GM18517 (cell line): Measurements from ENCODE around the gene CCDC192.
"Not testable (repeated sequence)": the region's sequence is repeated elsewhere in the genome, so short reads cannot be mapped to it uniquely, and the experiment has no call there.

Experiments
- ATAC-seq: cut with Tn5 transposase; IDR thresholded peaks from one replicate; pipeline ENCODE4 v1.9.1; 2021; ENCODE audit warnings: mild to moderate bottlenecking, moderate library complexity; ENCODE audit not compliant: unreplicated experiment

CCDC192 gene

DNA sequence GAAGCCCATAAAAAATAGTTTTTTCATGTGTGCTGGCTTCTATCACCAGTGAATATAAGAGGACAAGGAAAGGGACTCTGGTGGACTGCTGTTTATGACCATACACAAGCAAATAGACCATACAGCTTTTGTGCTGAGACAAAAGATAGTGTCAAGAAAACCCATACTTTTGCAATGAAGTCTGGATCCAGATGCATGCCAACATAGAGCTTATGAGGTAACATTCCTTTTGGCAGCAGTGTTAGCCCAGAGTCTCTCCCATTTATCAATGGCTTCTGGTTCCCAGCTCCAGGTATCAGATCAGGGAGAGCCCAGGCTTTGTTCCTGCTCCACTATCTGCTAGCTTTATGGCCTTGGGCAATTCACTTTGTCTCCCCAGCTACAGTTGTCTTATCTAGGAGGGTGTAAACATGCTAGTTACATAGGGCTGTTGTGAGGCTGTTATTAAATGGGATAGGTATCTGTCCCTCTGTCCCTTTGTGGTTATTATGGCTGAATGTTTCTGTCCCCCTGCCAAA, 55.6 kb downstream of the CCDC192 start:
- no peak for ATAC-seq

DNA sequence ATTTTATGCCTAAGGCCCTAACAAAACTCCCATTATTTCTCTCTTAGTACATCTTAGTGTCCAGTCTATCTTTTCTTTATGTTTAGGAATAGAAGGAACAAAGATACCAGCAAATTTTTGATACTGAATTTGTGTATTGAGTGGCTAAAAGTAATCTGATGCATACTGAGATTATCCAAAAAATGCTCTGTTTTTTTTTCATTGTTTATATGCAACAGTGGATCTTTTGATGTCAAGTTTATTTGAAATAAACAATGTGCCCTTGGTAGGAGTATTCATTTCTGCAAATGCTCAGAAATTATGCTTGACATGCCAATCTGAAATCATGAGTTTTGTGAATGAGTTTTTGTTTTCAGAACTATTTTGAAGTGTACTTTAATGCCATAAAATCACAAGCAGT, 58.7 kb downstream of the CCDC192 start:
- no peak for ATAC-seq

DNA sequence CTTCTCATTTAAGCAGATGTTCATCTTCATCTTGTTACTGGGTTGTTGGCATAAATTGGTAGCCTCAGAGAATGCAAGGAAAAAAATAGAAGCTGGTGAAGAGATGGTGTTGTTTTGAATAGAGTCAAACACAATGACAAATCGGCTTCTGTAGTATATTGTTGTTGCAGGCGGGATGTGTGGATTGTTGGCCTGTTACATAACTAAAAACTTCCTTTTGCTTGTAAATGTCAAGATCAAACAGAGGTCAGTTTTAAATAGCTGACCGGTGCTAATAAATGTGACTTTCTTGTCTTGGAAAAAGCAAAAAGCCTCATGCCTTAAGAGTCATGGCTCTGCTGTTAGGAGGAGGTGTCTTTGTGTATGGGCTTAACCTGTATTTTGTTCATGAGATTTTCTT, 59.2 kb downstream of the CCDC192 start:
- ATAC-seq: no peak

DNA sequence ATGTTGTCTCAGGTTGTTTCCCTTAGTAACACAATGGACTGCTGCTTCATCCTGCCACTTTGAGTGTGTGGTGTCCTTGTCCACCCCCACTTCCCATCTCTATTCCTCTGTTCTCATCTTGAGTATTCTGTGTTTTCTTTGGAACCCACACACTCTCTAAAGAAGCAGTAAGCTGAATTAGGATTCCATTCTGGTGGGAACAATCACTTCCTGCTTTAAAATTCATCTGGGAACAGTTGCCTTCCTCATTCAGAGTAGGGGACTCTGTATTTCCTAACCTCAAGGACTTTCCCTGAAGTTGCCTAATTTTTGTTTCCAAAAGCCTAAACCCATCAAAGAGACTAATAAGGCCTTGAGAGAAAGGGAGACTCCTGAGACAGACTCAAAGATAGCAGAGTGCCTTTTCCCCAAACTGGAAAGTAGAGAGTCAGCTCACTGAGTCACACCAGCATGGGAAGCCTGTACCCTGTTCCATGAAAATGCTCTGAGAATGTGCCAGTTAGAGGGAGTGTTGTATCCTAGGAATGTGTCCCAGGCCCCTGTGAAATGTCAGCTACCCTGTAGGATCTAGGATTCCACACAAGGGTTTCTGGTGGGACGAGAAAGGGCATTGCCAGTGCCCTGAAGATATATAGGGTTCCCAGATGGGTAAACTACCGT, 63.6 kb downstream of the CCDC192 start:
- no peak for ATAC-seq

DNA sequence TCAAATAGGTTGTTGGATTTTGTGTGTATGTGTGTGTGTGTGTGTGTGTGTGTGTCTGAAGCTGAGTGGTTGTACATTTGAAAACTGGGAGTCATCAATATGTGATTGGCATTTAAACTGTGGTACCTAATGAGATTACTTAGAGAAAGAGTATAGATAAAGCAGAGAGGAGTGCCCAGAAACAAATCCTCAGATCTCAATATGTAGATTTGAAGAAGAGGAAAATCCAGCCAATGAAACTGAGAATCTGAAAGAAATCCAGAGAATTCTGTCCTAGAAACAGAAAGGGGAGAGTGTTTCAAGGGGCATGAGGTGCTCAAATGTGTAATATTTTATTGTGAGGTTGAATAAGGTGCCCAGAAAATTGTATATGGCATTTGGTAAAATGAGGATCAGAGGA, 66.2 kb downstream of the CCDC192 start:
- ATAC-seq: no peak

DNA sequence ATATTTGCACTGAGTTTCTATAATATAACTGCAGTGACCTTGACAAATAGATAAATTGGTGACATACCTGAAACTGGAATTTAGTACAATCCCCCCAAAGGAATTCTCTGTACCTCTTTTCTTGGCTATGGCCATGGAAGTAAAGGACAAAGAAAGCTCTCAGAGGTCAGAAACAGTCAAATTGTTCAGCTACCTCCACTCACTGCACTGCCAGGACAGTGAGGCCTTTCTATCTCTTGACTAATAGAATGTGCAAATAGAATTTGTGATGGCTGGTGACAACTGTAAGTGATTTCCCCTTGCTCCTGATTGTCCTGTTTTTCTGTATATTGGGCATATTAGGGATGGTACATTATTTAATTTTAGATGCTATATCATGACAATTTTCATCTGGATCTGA, 67.1 kb downstream of the CCDC192 start:
- no peak for ATAC-seq

DNA sequence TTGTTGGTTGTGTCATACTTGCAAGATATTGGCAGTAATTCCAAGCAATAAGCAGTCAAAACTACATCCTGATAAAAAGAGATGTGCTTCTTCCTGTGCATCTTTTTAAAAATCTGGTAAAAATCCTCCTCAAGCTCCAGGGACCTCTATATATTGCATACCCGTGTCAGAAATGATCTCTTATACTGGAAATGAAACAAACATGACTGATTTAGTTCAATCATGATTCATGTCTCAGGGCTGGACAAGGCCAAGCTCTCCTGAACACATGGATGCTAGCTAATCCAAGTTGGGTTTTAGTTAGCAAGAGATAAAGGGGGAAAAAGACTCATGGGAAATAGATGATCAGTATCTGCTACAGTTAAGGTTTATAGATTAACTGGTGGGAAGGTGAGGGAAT, 69.3 kb downstream of the CCDC192 start:
- no peak for ATAC-seq

DNA sequence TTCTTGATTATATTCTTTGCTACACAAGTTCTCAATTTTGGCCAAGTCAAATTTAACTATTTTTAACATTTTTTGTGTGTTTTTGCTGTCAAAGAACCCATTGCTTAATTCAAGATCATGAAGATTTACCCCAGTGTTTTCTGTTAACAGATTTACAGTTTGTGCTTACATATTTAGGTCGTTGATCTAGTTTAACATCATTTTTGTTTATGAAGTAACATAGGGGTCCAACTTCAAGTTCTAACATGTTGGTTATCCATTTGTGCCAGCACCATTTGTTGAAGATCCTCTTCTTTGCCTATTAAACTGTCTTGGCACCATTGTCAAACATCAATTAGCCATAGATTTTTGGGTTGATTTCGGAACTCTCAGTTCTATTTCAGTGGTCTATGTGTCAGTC, 71.0 kb downstream of the CCDC192 start:
- ATAC-seq: no peak

DNA sequence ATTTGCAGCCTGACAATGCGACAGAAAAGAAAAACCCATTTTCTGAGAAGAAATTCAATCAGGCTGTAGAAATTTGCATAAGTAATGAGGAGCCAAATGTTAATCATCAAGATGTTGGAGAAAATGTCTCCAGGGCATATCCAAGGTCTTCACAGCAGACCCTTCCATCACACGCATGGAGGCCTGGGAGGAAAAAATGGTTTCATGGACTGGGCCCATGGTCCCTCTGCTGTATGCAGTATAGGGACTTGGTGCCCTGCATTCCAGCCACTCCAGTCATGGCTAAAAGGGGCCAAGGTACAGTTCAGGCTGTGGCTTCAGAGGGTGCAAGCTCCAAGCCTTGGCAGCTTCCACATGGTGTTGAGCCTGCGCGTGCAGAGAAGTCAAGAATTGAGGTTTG, 73.3 kb downstream of the CCDC192 start:
- no peak for ATAC-seq

DNA sequence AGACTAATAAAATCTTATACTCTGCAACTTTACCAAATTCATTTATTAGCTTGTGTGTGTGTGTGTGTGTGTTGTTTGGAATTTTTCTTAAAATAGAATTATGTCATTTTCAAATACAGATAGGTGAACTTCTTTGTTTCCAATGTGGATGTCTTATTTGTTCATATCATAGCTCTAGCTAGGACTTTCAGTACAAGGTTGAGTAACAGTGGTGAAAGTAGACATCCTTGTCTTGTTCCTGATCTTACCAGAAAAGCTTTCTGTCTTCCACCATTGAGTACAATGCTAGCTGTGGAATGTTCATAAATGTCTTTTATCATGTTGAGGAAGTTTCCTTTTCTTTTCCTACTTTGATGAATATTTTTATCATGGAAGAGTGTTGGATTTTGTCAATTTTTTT, 74.8 kb downstream of the CCDC192 start:
- no peak for ATAC-seq

DNA sequence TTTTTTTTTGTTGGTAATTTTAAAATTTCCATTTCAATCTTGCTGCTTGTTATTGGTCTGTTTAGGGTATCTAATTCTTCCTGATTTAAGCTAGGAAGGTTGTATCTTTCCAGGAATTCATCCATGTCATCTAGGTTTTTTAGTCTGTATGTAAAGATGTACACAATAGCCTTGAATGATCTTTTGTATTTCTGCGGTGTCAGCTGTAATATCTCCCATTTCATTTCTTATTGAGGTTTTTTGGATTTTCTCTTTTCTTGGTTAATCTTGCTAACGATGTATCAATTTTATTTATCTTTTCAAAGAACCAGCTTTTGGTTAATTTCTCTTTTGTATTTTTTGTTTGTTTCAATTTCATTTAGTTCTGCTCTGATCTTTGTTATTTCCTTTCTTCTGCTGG, 79.3 kb downstream of the CCDC192 start:
- not testable (repeated sequence) for ATAC-seq

DNA sequence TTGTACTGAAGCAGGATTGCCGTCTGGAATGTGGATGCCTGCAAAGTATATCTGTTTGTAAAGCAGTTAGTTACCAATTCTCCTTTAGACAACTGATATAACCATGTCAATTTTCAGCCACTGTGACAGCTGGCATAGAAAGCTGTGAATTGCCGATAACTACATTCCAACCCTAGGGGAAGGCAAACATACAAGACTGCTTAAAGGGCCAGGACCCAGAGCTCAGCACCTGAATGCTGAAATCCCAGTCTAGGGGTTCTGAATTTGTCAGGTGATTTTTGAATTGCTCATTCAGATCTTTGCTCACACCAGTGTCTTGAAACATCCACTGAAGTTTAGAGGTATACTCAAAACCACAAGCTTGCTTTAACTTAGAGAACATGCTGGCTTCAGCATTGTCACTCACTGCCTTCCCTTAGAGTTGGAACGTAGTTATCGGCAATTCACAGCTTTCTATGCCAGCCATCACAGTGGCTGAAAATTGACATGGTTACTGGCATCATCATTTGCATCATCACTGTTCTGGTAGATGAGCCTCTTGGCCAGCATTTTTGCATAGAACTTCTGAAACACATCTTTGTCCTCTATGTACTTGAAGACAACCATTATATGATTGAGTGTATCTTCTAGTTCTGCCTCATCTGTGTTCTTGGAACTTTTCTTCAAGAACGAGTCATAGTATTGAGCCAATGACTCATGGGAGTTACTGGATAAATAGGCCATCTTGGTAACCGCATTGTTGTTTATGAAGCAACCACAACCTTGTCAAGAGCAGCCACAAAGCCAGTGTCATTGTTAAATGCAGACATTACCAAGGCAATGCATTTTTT, 82.1 kb downstream of the CCDC192 start:
- no peak for ATAC-seq

DNA sequence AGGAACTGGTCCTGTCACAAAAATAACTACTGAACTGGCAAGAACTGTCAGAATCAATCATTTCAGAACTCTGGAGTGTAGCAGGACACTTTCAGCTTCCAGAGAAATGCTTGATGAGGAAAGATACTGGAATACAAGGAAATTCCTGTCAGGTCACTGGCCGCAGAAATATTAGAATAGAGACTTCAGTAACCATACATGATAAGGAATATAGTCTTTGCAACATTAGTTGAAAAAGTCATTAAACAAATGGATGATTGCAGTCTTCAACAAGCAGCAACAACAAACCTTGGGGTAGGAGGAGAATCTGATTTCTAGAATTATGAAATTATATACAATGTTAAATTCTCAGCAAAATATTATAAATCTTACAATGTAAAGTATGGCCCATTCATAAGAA, 88.2 kb downstream of the CCDC192 start:
- ATAC-seq: no peak

DNA sequence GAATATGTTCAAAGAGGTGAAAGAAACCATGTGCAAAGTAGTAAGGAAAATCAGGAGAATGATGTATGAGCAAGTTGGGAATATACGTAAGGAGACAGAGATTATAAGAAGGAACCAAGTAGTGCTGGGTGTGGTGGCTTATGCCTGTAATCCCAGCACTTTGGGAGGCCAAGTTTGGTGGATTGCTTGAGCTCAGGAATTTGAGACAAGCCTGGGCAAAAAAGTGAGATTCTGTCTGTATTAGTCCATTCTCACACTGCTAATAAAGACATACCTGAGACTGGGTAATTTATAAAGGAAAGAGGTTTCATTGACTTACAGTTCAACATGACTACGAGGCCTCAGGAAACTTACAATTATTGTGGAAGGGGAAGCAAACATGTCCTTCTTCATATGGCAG, 88.7 kb downstream of the CCDC192 start:
- not testable (repeated sequence) for ATAC-seq

DNA sequence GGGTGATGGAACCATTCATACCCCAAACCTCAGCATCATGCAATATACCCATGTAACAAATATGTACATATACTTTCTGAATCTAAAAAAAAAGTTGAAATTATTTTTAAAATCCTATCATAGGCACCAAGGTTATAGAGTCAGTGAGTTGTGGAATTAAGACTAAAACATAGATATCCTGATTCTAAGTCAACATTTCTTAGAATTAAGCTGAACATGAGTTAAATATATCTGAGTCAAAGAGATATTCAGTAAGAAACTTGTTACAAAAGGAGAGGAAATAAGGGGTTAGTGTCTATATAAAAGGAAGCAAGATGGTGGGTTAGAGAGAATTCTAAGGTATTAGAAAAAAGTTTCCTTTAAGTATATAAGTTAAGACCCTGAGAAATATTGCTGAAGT, 89.9 kb downstream of the CCDC192 start:
- no peak for ATAC-seq

DNA sequence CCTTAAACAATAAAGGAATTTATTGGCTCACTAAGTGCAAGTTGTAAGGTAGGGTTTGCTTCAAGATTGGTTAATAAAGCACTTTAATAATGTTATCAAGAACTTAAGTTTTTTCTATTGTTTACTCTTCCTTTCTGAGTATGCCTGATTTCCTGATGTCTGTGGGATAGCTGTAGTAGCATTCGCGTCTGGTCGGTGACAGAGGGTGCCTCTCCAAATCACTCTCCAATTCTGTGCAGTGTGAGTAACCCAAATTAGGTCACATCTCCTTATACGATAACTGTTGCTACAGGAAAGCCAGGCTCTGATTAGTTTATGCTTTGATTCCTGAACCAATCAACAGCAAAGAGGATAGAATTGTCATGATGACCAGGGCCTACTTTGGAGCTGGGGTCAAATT, 90.7 kb downstream of the CCDC192 start:
- no peak for ATAC-seq

DNA sequence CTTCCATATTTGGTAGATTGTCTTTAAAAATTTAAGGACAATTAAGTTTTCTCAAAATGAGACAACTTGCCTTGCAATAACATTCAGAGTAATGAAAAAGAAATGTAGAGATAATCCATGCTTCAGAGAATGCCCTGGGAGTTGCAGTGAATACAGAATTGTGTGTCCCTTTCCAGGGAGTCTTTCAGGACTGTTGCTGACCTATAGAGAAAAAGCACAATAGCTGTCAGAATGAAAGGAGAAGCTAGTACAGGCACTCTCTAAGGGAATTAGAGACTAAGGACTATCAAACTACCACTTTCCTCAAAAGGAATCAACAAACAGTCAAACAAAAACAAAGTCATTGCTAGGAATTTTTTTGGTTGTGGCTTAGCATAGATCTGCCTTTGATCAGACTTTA, 93.0 kb downstream of the CCDC192 start:
- no peak for ATAC-seq

DNA sequence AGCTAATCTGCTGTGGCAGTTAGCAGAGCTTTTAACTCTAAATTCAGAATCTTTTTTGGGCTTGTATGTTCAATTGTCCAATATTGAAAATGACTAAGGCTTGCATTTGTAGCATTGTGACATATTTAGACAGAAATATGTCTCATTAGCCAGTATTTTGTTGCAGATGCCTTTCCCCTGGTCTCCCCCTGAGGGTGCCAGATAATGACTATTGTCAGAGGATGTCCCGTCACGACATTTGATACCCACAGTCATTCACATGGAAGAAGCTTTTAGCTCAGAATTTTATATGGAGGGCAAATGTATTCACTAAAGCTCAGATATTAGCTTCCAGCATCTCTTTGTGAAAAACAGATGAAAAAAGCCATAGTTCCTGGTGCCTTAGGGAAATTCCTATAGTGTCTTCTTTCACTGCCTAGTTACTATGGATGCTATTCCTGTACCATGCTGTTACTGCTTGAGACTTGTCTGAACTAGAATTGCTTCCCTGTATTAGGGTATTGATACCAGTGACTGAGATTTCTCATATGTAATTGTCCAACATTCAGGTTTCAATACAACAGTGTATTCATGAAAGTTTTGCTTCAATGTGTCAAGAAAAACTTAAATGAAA, 96.2 kb downstream of the CCDC192 start:
- no peak for ATAC-seq

DNA sequence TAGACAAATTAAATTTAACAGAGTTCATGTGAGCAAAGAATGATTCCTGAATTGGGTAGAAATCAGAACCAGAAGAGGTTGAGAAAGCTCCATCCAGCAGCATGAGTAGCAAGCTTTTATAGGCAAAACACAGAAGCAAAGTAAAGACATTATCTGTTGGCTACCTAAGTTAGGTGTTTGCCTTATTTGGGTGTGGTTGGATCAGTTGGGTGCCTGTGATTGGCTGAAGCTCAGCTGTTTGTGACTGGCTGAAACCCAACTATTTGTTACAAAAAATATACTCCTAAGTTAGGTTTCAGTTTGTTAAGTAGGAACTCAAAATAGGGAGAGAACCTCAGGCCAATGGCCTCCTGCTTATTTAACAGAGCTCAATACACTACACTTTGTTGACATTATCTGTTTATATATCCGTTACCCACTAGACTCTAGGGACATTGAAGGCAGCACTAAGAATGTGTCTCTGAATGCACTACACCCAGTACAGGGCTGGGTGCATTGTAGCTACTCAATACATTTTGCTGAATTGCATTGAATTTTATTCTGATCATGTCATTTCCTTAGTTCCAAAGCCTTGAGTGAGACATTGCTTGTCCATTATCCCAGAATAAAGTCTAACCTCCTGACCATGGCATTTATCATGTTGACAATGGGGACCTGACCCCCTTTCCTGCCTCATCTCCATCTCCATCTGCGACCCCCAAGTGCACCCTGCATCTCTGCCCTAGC, 98.7 kb downstream of the CCDC192 start:
- ATAC-seq: no peak

DNA sequence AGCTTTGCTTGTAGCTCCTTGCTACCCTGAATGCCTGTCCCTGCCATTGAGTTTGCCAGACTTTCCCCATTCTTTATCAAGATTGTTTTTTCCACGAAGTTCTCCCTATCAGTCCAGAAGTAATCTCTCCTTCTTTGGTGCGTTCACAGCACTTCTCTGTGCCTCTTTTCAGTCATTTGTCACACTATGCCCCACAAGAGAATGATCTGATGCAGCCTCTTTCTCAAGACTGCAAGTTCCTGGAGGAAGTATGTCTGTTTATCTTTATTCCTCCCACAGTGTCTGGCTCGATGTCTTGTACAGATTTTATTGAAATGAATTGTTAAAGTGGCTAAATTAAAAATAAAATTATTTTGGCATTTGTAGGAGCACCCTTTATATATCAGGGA, 99.3 kb downstream of the CCDC192 start:
- no peak for ATAC-seq

DNA sequence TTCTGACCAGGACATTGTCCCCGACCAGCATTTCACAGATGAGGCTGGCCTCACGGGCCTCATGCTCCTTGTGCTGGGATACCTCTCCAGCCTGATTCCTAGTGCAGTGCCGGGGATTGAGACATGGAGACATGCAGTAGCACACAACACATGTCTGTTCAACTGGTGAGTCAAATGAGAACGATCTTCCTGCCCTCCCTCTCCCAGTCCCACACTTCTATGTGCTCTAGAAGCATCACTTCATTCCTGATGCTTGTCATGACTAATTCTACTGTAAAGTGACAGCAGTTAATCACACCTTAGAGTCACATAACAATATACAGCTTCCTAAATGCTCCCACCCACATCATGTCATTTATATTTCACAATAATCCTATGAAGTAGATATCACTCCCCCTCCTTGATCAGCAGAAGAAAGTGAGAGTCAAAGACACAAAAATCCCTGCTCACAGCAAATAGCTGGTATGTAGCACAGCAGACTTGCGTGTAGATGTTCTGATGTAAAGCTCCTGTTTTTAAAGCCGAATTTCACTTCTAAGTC, 101.8 kb downstream of the CCDC192 start:
- ATAC-seq: no peak
